ENCODE data around the gene SYTL2. TPM values are rescaled to one million over a fixed set of nuclear protein-coding genes. Genes with fewer than 3 reads are reported as not detected.
A peak's percentile ranks its signal among the peaks of the same experiment; 100 is the strongest.

SYTL2 gene
- total RNA-seq, 6 experiments from 2014 or later, result 4.2 to 14.9 (median 8.7) TPM

DNA sequence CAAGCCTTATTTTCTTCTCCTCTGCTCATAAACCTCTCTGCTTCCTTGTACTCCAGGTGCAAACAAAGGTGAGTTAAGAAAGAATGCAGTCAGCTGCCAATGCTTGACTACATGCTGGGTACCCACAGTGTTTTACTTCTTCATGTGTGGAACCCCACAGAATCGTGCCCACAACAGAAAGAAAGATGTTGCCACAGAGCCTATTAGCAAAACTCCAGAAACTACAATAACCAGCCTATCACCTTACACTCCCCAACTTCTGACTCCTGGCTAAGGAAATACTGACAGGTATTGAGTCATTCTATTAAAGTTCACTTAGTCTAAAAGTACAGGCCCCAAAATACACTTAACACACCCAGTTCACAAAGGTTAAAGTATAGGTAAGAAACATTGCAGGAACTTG lies 68.1 kb downstream of the SYTL2 start:
- Histone ChIP-seq H3K9me3 (no peaks in the 10 kb centered on the region), H3K27ac (no peak overlapping the region), H3K4me1 (peaks cover 0 to 5% (median 0%) of the 10 kb centered on the region in 4 donors), H3K27me3 (no peaks in the 10 kb centered on the region), H3K36me3 (no peaks in the 10 kb centered on the region), H3K4me3 (no peak overlapping the region)
- intact Hi-C loops (cut with DNase I), result no loop called here
- no peak for DNase-seq
- 70% methylated on average over 1 of the region's 1 CpG for WGBS (ENCODE audit: insufficient coverage, low coverage, low lambda C conversion rate, missing lambda C conversion rate)
- TF ChIP-seq POLR2A (IDR thresholded peaks at IDR 0.05), result no peak
- TF ChIP-seq, protein P1, sequence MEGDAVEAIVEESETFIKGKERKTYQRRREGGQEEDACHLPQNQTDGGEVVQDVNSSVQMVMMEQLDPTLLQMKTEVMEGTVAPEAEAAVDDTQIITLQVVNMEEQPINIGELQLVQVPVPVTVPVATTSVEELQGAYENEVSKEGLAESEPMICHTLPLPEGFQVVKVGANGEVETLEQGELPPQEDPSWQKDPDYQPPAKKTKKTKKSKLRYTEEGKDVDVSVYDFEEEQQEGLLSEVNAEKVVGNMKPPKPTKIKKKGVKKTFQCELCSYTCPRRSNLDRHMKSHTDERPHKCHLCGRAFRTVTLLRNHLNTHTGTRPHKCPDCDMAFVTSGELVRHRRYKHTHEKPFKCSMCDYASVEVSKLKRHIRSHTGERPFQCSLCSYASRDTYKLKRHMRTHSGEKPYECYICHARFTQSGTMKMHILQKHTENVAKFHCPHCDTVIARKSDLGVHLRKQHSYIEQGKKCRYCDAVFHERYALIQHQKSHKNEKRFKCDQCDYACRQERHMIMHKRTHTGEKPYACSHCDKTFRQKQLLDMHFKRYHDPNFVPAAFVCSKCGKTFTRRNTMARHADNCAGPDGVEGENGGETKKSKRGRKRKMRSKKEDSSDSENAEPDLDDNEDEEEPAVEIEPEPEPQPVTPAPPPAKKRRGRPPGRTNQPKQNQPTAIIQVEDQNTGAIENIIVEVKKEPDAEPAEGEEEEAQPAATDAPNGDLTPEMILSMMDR (IDR thresholded peaks at IDR 0.05), result no peak
- ATAC-seq, result no peak

DNA sequence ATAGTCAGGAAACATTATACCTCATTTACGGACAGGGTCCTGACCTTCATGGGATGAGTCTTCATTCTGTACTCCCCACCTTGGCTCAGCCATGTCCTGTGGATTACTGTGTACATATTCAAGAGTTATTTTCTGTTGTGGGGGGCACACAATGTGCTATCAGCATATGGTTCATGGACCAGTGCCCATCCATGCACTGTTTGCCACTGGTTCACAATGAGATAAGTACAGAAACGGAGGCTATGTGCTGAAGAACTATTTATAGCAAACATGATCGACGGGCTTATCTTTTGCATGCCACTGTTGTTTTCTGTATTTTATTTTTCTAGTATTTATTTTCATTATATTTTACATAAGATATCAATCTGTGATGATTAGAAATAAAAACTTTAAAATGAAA lies 68.6 kb downstream of the SYTL2 start:
- 69% methylated on average over 3 of the region's 4 CpGs for WGBS (ENCODE audit: insufficient coverage, low coverage, low lambda C conversion rate, missing lambda C conversion rate)
- Histone ChIP-seq H3K36me3 (no peaks in the 10 kb centered on the region), H3K27ac (no peak overlapping the region), H3K4me1 (peaks cover 0 to 5% (median 0%) of the 10 kb centered on the region in 4 donors), H3K4me3 (no peak overlapping the region), H3K27me3 (no peaks in the 10 kb centered on the region), H3K9me3 (no peaks in the 10 kb centered on the region)
- DNase-seq (no peak), ATAC-seq (no peak)
- intact Hi-C loops (cut with DNase I), result no loop called here
- TF ChIP-seq, protein P1 (IDR thresholded peaks at IDR 0.05), result no peak
- TF ChIP-seq POLR2A (IDR thresholded peaks at IDR 0.05), result no peak

DNA sequence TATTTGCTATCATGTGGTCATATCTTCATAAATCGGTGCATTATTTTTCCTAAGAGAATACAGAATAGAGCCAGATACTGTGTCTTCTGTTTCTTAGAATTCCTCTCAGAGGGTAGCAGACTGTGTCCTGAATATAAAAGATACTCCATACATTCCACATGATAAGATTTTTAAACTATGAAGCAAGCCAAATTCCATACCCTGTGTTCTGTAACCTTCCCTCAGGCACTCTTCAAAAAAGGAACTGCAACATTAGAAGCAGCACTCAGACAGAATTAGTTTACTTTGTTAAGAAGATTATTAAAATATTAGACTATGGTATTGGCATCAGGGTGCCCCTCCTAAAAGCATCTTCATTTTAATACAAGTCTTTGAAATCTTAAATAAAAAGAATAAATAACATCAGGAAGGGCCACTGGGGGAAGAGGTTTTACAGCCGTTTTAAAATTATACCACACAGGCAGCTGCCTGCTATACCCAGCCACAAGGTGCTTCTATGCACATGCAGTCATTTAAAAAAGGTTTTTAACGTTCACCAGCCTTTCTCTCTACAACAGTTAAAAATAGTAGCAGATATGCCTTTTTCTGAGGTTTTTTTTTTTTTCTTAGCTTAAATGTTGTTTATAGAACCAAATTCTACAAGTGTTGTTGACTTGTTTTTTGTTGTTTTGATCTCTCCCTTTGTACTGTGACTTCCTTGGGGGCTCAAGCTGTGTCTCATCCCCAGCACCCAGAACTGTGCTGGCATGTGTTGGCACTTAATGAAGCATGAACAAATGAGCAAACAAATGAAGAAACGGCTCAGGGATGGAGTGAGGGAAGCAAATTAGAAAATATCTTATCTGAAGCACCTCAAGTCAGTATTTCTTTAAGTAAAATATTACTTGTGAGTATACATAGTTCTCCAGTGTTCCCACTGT lies 70.2 kb downstream of the SYTL2 start:
- H3K36me3 ChIP-seq, result no peaks in the 10 kb centered on the region
- H3K4me3 ChIP-seq, result no peak overlapping the region
- no peaks in the 10 kb centered on the region for H3K9me3 ChIP-seq
- ATAC-seq, result no peak
- intact Hi-C loops (cut with DNase I), result no loop called here
- no peak overlapping the region for H3K27ac ChIP-seq
- no peaks in the 10 kb centered on the region for H3K27me3 ChIP-seq
- TF ChIP-seq POLR2A (IDR thresholded peaks at IDR 0.05), result no peak
- TF ChIP-seq, protein P1 (IDR thresholded peaks at IDR 0.05), result no peak
- H3K4me1 ChIP-seq, result peaks cover 0 to 2% (median 0%) of the 10 kb centered on the region in 4 donors
- 28% methylated on average over 4 of the region's 4 CpGs for WGBS (ENCODE audit: insufficient coverage, low coverage, low lambda C conversion rate, missing lambda C conversion rate)
- no peak for DNase-seq

DNA sequence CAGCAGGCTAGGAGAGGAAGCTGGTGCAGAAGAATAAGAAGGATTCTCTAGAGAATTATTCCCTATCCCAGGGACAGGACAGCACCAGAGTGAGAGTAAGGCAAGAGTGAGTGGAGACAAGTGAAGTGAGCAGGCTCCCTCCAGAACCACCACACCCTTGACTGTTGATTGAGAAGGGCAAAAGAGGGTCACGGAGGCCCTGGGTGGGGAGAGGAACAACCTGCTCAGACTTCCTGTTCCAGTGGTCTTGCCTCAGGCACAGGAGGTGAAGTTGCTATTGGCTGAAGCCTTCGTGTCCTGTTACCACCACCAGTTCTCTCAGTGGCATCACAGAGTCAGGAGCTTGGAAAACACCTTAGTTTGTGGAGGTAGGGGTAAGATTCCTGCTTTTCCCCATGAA lies 73.2 kb downstream of the SYTL2 start:
- intact Hi-C loops (cut with DNase I), result no loop called here
- H3K4me1 ChIP-seq, result no peaks in the 10 kb centered on the region
- WGBS (ENCODE audit: insufficient coverage, low coverage, low lambda C conversion rate, missing lambda C conversion rate), result 40% methylated on average over 1 of the region's 2 CpGs
- no peak overlapping the region for H3K27ac ChIP-seq
- H3K9me3 ChIP-seq, result no peaks in the 10 kb centered on the region
- DNase-seq (no peak), ATAC-seq (peak in 2 of 4 donors; percentile 18 to 40)
- H3K27me3 ChIP-seq, result no peaks in the 10 kb centered on the region
- TF ChIP-seq POLR2A (IDR thresholded peaks at IDR 0.05), result no peak
- TF ChIP-seq, protein P1 (IDR thresholded peaks at IDR 0.05), result no peak
- no peak overlapping the region for H3K4me3 ChIP-seq
- no peaks in the 10 kb centered on the region for H3K36me3 ChIP-seq

Measured in right lobe of liver (tissue), 6 donors.